ENCODE results near the gene GABRB1.
A peak's percentile ranks its signal among the peaks of the same experiment; 100 is the strongest.

The GABRB1 gene

GRCh38 chr4:47118192-47118929 is 87.0 kb downstream of the GABRB1 start:
- DNase-seq (ENCODE audit: low read depth), result no peak

- DNase-seq (ENCODE audit: low read depth), result no peak
These were observed 89.4 kb downstream of the GABRB1 start for GRCh38 chr4:47120783-47121182.

- DNase-seq (ENCODE audit: low read depth), result peak; percentile 28
These were observed 91.4 kb downstream of the GABRB1 start for GRCh38 chr4:47122592-47123291.

- no peak for DNase-seq (ENCODE audit: low read depth)
These were observed 97.6 kb downstream of the GABRB1 start for GRCh38 chr4:47128991-47129390.

GRCh38 chr4:47135210-47135609 is 103.8 kb downstream of the GABRB1 start:
- DNase-seq (ENCODE audit: low read depth), result no peak

GRCh38 chr4:47143261-47143660 is 111.9 kb downstream of the GABRB1 start:
- no peak for DNase-seq (ENCODE audit: low read depth)

- DNase-seq (ENCODE audit: low read depth), result no peak
These were observed 114.3 kb downstream of the GABRB1 start for GRCh38 chr4:47145630-47146029.

- DNase-seq (ENCODE audit: low read depth), result no peak
These were observed 123.5 kb downstream of the GABRB1 start for GRCh38 chr4:47154816-47155370.

- DNase-seq (ENCODE audit: low read depth), result no peak
These were observed 124.6 kb downstream of the GABRB1 start for GRCh38 chr4:47155919-47156318.

GRCh38 chr4:47160095-47160494 is 128.7 kb downstream of the GABRB1 start:
- DNase-seq (ENCODE audit: low read depth), result no peak

- no peak for DNase-seq (ENCODE audit: low read depth)
These were observed 136.0 kb downstream of the GABRB1 start for GRCh38 chr4:47167081-47168035.

GRCh38 chr4:47184083-47184482 is 152.7 kb downstream of the GABRB1 start:
- DNase-seq (ENCODE audit: low read depth), result no peak

- DNase-seq (ENCODE audit: low read depth), result no peak
These were observed 154.4 kb downstream of the GABRB1 start for GRCh38 chr4:47185761-47186160.

- DNase-seq (ENCODE audit: low read depth), result no peak
These were observed 156.2 kb downstream of the GABRB1 start for GRCh38 chr4:47187608-47188007.

GRCh38 chr4:47193179-47193578 is 161.8 kb downstream of the GABRB1 start:
- no peak for DNase-seq (ENCODE audit: low read depth)

GRCh38 chr4:47194036-47194737 is 162.8 kb downstream of the GABRB1 start:
- no peak for DNase-seq (ENCODE audit: low read depth)

- DNase-seq (ENCODE audit: low read depth), result no peak
These were observed 164.3 kb downstream of the GABRB1 start for GRCh38 chr4:47195706-47196105.

GRCh38 chr4:47198791-47199190 is 167.4 kb downstream of the GABRB1 start:
- no peak for DNase-seq (ENCODE audit: low read depth)

- DNase-seq (ENCODE audit: low read depth), result no peak
These were observed 172.2 kb downstream of the GABRB1 start for GRCh38 chr4:47203593-47203992.

- no peak for DNase-seq (ENCODE audit: low read depth)
These were observed 176.2 kb downstream of the GABRB1 start for GRCh38 chr4:47207555-47207954.

- no peak for DNase-seq (ENCODE audit: low read depth)
These were observed 178.5 kb downstream of the GABRB1 start for GRCh38 chr4:47209833-47210232.

GRCh38 chr4:47210828-47211227 is 179.5 kb downstream of the GABRB1 start:
- DNase-seq (ENCODE audit: low read depth), result no peak

Measured in activated T-cell treated with anti-CD3 and anti-CD28 coated beads for 24 hours (primary cell).